ENCODE data around the gene SPOCK1. TPM values are rescaled to one million over a fixed set of nuclear protein-coding genes. Genes with fewer than 3 reads are reported as not detected.

SPOCK1 gene
- total and polyA plus RNA-seq, 9 of the 15 experiments (the other 6 are each of a cell fraction or from before 2014, with no cell fraction given) = 0.01 to 0.35 (median 0.04) TPM; not detected in 6

GRCh38 chr5:137292461-137293027 is 206.6 kb downstream of the SPOCK1 start:
- Histone ChIP-seq H3K4me1 (replicated peaks in 1 of 2; ENCODE audit: control insufficient read depth in 2 of 2, insufficient read depth in 2 of 2, low read length in 2 of 2) (no peaks in the 10 kb centered on the region), H3K79me2 (ENCODE audit: control insufficient read depth, insufficient read depth, low read length) (no peaks in the 10 kb centered on the region), H3K4me3 (no peak overlapping the region), H2AFZ (ENCODE audit: low read depth, low read length) (no peak overlapping the region), H3K27me3 (ENCODE audit: control insufficient read depth in 2 of 2, insufficient read depth in 2 of 2, low read length in 2 of 2) (peaks cover 0 to 4% of the 10 kb centered on the region in 2 experiments; a peak in 1 of 5 replicates), H3K36me3 (ENCODE audit: control insufficient read depth, insufficient read depth, low read length) (no peaks in the 10 kb centered on the region), H3K4me2 (ENCODE audit: insufficient read depth, low read length) (no peak overlapping the region), H3K27ac (ENCODE audit: extremely low read depth, low read depth, low read length) (no peak overlapping the region), H3K9me3 (replicated peaks; ENCODE audit: control insufficient read depth, insufficient read depth, low read depth, low read length) (no peaks in the 10 kb centered on the region), H3K9ac (ENCODE audit: insufficient read depth in 1 of 2, low read depth in 2 of 2, low read length in 2 of 2) (no peak overlapping the region), H4K20me1 (replicated peaks; ENCODE audit: control insufficient read depth, insufficient read depth, low read length) (no peaks in the 10 kb centered on the region), H3K9me1 (ENCODE audit: control insufficient read depth, insufficient read depth, low read length) (no peaks in the 10 kb centered on the region)
- no TSS peak for BruUV-seq (replicated peaks)
- ATAC-seq (no peak), DNase-seq (ENCODE audit: extremely low read depth in 1 of 4, low spot score in 3 of 4) (no peak), FAIRE-seq (no peak)
- 3% methylated on average over 8 of the region's 8 CpGs for WGBS (ENCODE audit: insufficient coverage, low coverage, missing lambda C conversion rate)
- in situ Hi-C loops (cut with MboI) = no loop called here
- TF ChIP-seq ZFP36 (IDR thresholded peaks at IDR 0.05; ENCODE audit: low read depth, low read length, partially characterized antibody) (no peak), BRCA1 (IDR thresholded peaks at IDR 0.05) (no peak), BRCA1 (CRISPR knock-in tag; IDR thresholded peaks at IDR 0.05) (no peak), ZNF740 (CRISPR knock-in tag; IDR thresholded peaks at IDR 0.05) (no peak), ZNF740 (tag; IDR thresholded peaks at IDR 0.05) (no peak), ATF6 (CRISPR knock-in tag; IDR thresholded peaks at IDR 0.05) (no peak), ZFP1 (CRISPR knock-in tag; IDR thresholded peaks at IDR 0.05) (no peak), HNRNPUL1 (IDR thresholded peaks at IDR 0.05; ENCODE audit: low read length) (no peak), ESRRA (IDR thresholded peaks at IDR 0.05; ENCODE audit: borderline replicate concordance, low read depth) (no peak), ADNP (tag; IDR thresholded peaks at IDR 0.05) (no peak), ILF3 (IDR thresholded peaks at IDR 0.05; ENCODE audit: borderline replicate concordance) (no peak), ZNF431 (CRISPR knock-in tag; IDR thresholded peaks at IDR 0.05) (no peak)
- TF ChIP-seq, protein P1, sequence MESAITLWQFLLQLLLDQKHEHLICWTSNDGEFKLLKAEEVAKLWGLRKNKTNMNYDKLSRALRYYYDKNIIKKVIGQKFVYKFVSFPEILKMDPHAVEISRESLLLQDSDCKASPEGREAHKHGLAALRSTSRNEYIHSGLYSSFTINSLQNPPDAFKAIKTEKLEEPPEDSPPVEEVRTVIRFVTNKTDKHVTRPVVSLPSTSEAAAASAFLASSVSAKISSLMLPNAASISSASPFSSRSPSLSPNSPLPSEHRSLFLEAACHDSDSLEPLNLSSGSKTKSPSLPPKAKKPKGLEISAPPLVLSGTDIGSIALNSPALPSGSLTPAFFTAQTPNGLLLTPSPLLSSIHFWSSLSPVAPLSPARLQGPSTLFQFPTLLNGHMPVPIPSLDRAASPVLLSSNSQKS (CRISPR knock-in tag; IDR thresholded peaks at IDR 0.05) = no peak
- TF ChIP-seq, protein P2, sequence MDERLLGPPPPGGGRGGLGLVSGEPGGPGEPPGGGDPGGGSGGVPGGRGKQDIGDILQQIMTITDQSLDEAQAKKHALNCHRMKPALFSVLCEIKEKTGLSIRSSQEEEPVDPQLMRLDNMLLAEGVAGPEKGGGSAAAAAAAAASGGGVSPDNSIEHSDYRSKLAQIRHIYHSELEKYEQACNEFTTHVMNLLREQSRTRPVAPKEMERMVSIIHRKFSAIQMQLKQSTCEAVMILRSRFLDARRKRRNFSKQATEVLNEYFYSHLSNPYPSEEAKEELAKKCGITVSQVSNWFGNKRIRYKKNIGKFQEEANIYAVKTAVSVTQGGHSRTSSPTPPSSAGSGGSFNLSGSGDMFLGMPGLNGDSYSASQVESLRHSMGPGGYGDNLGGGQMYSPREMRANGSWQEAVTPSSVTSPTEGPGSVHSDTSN (CRISPR knock-in tag; IDR thresholded peaks at IDR 0.05; ENCODE audit: low read depth) = no peak
- TF ChIP-seq, protein P2 (tag; conservative IDR thresholded peaks at IDR 0.05; ENCODE audit: low read depth) = no peak
- CTCF ChIA-PET (ENCODE audit: low intra/inter-chr PET ratio) = no interaction called here
- intact Hi-C loops (cut with micrococcal nuclease) = no loop called here
- POLR2A ChIA-PET = no interaction called here
